H1 (cell line): ENCODE measurements around the gene IL31RA. TPM values are rescaled to one million over a fixed set of nuclear protein-coding genes. Genes with fewer than 3 reads are reported as not detected.

Source experiments
- CTCF ChIA-PET: fragments of 300-600 bp; sonication (Branson Sonifier 250); formaldehyde crosslinking; loops from one replicate; lab custom pipeline; 2021; ENCODE audit not compliant: partially characterized antibody; lab: Charles Lee
- POLR2A ChIA-PET: fragments of 300-600 bp; sonication (Branson Sonifier 250); formaldehyde crosslinking; loops from one replicate; lab custom pipeline; 2021; ENCODE audit warnings: inconsistent platforms; ENCODE audit not compliant: partially characterized antibody; lab: Charles Lee
- DNase-seq, 2 experiments: peaks; one replicate each; pipeline versions ENCODE4 v3.0.0 to v3.0.0-alpha.2; 2010 to 2022; ENCODE audit warnings: low spot score in 2 of 2, low read depth in 1 of 2, mixed read lengths in 1 of 2
- FAIRE-seq: peaks from 2 replicates; lab custom pipeline; 2011; peaks lifted over from hg19 to GRCh38; lab: Jason Lieb, UNC
- H2AFZ ChIP-seq: 2 replicates; pipeline ENCODE4 v1.8.1; 2012; ENCODE audit warnings: low read length, inconsistent platforms
- H2AK5ac ChIP-seq: 2 replicates; pipeline ENCODE4 v1.6.1; 2013; ENCODE audit warnings: low read depth, low read length
- H2BK120ac ChIP-seq: replicated peaks from 2 replicates; pipeline ENCODE3; 2013; ENCODE audit warnings: low read depth, low read length, inconsistent platforms
- H2BK12ac ChIP-seq: 2 replicates; pipeline ENCODE4 v1.6.1; 2013; ENCODE audit warnings: low read depth, low read length
- H2BK15ac ChIP-seq: 2 replicates; pipeline ENCODE4 v1.6.1; 2013; ENCODE audit warnings: low read length
- H2BK20ac ChIP-seq: 2 replicates; pipeline ENCODE4 v1.6.1; 2013; ENCODE audit warnings: low read length
- H2BK5ac ChIP-seq: 2 replicates; pipeline ENCODE4 v1.6.1; 2013; ENCODE audit warnings: low read depth, low read length
- H3K14ac ChIP-seq: 2 replicates; pipeline ENCODE4 v1.6.1; 2013; ENCODE audit warnings: inconsistent platforms; ENCODE audit not compliant: insufficient read length
- H3K18ac ChIP-seq: 2 replicates; pipeline ENCODE4 v1.6.1; 2013; ENCODE audit warnings: low read length; ENCODE audit errors: extremely low read depth
- H3K23ac ChIP-seq: 2 replicates; pipeline ENCODE4 v1.6.1; 2013; ENCODE audit warnings: inconsistent platforms; ENCODE audit not compliant: insufficient read length
- H3K23me2 ChIP-seq: 2 replicates; pipeline ENCODE4 v1.6.1; 2013; ENCODE audit warnings: low read depth, low read length
- H3K27ac ChIP-seq: 2 replicates; pipeline ENCODE4 v1.6.1; 2011; ENCODE audit warnings: low read depth, low read length, inconsistent platforms
- H3K27me3 ChIP-seq, 4 experiments: replicated peaks in 1 of 4; 1 replicate in 1 of 4; 2 replicates in 3 of 4; pipeline versions ENCODE4 v1.6.1 to v1.8.1; 2011 to 2013; ENCODE audit warnings: low read length in 3 of 4, mild to moderate bottlenecking in 3 of 4, inconsistent platforms in 2 of 4, mixed read lengths in 2 of 4, moderate library complexity in 1 of 4; ENCODE audit not compliant: control insufficient read depth in 3 of 4, insufficient read depth in 3 of 4; ENCODE audit errors: extremely low read depth in 1 of 4
- H3K36me3 ChIP-seq, 4 experiments: 2 replicates each; pipeline versions ENCODE4 v1.6.1 to v1.8.1; 2011 to 2013; ENCODE audit warnings: mild to moderate bottlenecking in 4 of 4, low read length in 3 of 4, moderate library complexity in 2 of 4, control low read depth in 1 of 4, inconsistent platforms in 1 of 4; ENCODE audit not compliant: insufficient read depth in 4 of 4, control insufficient read depth in 2 of 4
- H3K4ac ChIP-seq: replicated peaks from 2 replicates; pipeline ENCODE3; 2013; ENCODE audit warnings: low read length, low read depth, mixed read lengths, inconsistent platforms; ENCODE audit not compliant: insufficient read length
- H3K4me1 ChIP-seq, 4 experiments: replicated peaks in 1 of 4; 1 replicate in 1 of 4; 2 replicates in 3 of 4; pipeline versions ENCODE4 v1.6.1 to v1.8.1; 2011 to 2013; ENCODE audit warnings: low read length in 3 of 4, inconsistent platforms in 2 of 4, mixed read lengths in 1 of 4; ENCODE audit not compliant: insufficient read depth in 4 of 4, control insufficient read depth in 3 of 4
- H3K4me2 ChIP-seq, 2 experiments: 2 replicates each; pipeline versions ENCODE4 v1.6.1 to v1.8.1; 2011 to 2013; ENCODE audit warnings: low read depth in 2 of 2, low read length in 2 of 2, control low read depth in 1 of 2, inconsistent platforms in 1 of 2, mild to moderate bottlenecking in 1 of 2; ENCODE audit not compliant: insufficient read depth in 1 of 2
- H3K4me3 ChIP-seq, 4 experiments: fragments of 200-600, 300-600 bp in 1 of 4; sonication (generic), shearing (Covaris generic), sonication (Bioruptor Twin) in 1 of 4; 2 replicates each; pipeline versions ENCODE4 v1.5.1 to v1.8.1; 2011 to 2016; ENCODE audit warnings: low read length in 4 of 4, low read depth in 3 of 4, control low read depth in 2 of 4, inconsistent platforms in 2 of 4, mild to moderate bottlenecking in 2 of 4, mixed read lengths in 1 of 4, moderate library complexity in 1 of 4; ENCODE audit not compliant: insufficient read depth in 2 of 4; ENCODE audit errors: extremely low read depth in 1 of 4
- H3K56ac ChIP-seq: replicated peaks from 2 replicates; pipeline ENCODE3; 2013; ENCODE audit warnings: low read depth, mild to moderate bottlenecking, mixed read lengths, low read length, inconsistent platforms; ENCODE audit not compliant: insufficient read length
- H3K79me1 ChIP-seq: 2 replicates; pipeline ENCODE4 v1.6.1; 2013; ENCODE audit warnings: low read depth, low read length, control low read depth
- H3K79me2 ChIP-seq, 2 experiments: 2 replicates each; pipeline versions ENCODE4 v1.6.1 to v1.8.1; 2012 to 2013; ENCODE audit warnings: low read length in 2 of 2, mild to moderate bottlenecking in 2 of 2, inconsistent platforms in 1 of 2; ENCODE audit not compliant: insufficient read depth in 2 of 2, control insufficient read depth in 1 of 2
- H3K9ac ChIP-seq, 4 experiments: replicated peaks in 1 of 4; 1 replicate in 1 of 4; 2 replicates in 3 of 4; pipeline versions ENCODE4 v1.6.1 to v1.8.1; 2011 to 2013; ENCODE audit warnings: low read depth in 3 of 4, low read length in 3 of 4, control low read depth in 2 of 4, mild to moderate bottlenecking in 2 of 4, moderate library complexity in 2 of 4, inconsistent platforms in 1 of 4; ENCODE audit errors: extremely low read depth in 1 of 4
- H3K9me3 ChIP-seq, 2 experiments: 2 replicates each; pipeline versions ENCODE4 v1.6.1 to v1.8.1; 2012 to 2013; ENCODE audit warnings: mild to moderate bottlenecking in 2 of 2, moderate library complexity in 2 of 2, control low read depth in 1 of 2, inconsistent platforms in 1 of 2, low read depth in 1 of 2, low read length in 1 of 2, mixed read lengths in 1 of 2; ENCODE audit not compliant: insufficient read depth in 2 of 2
- H4K20me1 ChIP-seq, 2 experiments: replicated peaks in 1 of 2; 2 replicates each; pipeline versions ENCODE3 to v1.8.1; 2011 to 2013; ENCODE audit warnings: inconsistent platforms in 2 of 2, low read length in 2 of 2, mild to moderate bottlenecking in 1 of 2; ENCODE audit not compliant: insufficient read depth in 2 of 2, control insufficient read depth in 1 of 2
- H4K5ac ChIP-seq: 2 replicates; pipeline ENCODE4 v1.6.1; 2013; ENCODE audit warnings: low read length, low read depth, mixed read lengths, inconsistent platforms; ENCODE audit not compliant: insufficient read length
- H4K8ac ChIP-seq: 2 replicates; pipeline ENCODE4 v1.8.0; 2013; ENCODE audit warnings: mild to moderate bottlenecking, moderate library complexity, low read length, inconsistent platforms; ENCODE audit not compliant: insufficient read depth; ENCODE audit errors: extremely low read depth
- H4K91ac ChIP-seq: replicated peaks from 2 replicates; pipeline ENCODE3; 2013; ENCODE audit warnings: low read length, mixed read lengths, inconsistent platforms; ENCODE audit not compliant: insufficient read length
- KDM5A ChIP-seq: fragments of 200-600 bp; IDR thresholded peaks from 2 replicates; pipeline ENCODE4 v1.7.1; 2012; ENCODE audit warnings: mild to moderate bottlenecking, low read length, inconsistent platforms, mixed read lengths
- MAX ChIP-seq: IDR thresholded peaks from 2 replicates; pipeline ENCODE4 v1.6.1; 2012; ENCODE audit warnings: inconsistent platforms
- TAF1 ChIP-seq: IDR thresholded peaks from 2 replicates; pipeline ENCODE4 v1.6.1; 2011; ENCODE audit warnings: mild to moderate bottlenecking, low read depth, low read length
- WGBS, 2 experiments: shearing (Covaris generic) in 1 of 2; methylation state at CpG; one replicate each; pipeline versions ENCODE4 v1.1.6 to v1.1.7; 2013 to 2015; ENCODE audit warnings: low lambda C conversion rate in 2 of 2, mixed read lengths in 2 of 2, inconsistent platforms in 1 of 2, low coverage in 1 of 2, missing lambda C conversion rate in 1 of 2; ENCODE audit not compliant: insufficient replicate concordance in 2 of 2, insufficient coverage in 1 of 2, insufficient read length in 1 of 2; ENCODE audit errors: extremely low coverage in 1 of 2, missing lambda C conversion rate in 1 of 2; 5-methylcytosine and 5-hydroxymethylcytosine counted together
- polyA plus RNA-seq, 7 experiments: library from polyadenylated mRNA; depleted of rRNA in 3 of 7; stranded (reverse) in 5 of 7; unstranded in 2 of 7; fragments of >200 nt in 5 of 7; fragments of 200-250 nt in 2 of 7; gene quantifications; 1 replicate in 5 of 7; 2 replicates in 1 of 7; 4 replicates in 1 of 7; pipeline versions ENCODE4 v1.2.1 to v1.2.3, GENCODE V29; 2011 to 2013; ENCODE audit warnings: missing spikeins in 2 of 7, mixed read lengths in 2 of 7
- total RNA-seq: library from RNA; stranded (reverse); fragmentation: NEBNext Ultra II Directional; extraction: Animal tissue kit (Norgen Biotek cat#: 25700); gene quantifications from 2 replicates; pipeline ENCODE4 v1.2.1, GENCODE V29; 2021

IL31RA gene
- total and polyA plus RNA-seq, 2 of the 8 experiments (the other 6 are each of a cell fraction or from before 2014, with no cell fraction given) = not detected

GRCh38 chr5:55934115-55934613 is 83.0 kb downstream of the IL31RA start:
- Histone ChIP-seq H3K79me1 (no peaks in the 10 kb centered on the region), H2AFZ (no peak overlapping the region), H3K23ac (no peak overlapping the region), H3K4ac (no peak overlapping the region)
- no peak for FAIRE-seq
- TF ChIP-seq KDM5A (no peak), TAF1 (no peak), MAX (no peak)
- TF ChIP-seq, all 59 proteins: peak for 0
- Histone ChIP-seq H4K5ac (no peak overlapping the region), H2BK12ac (no peak overlapping the region), H3K18ac (no peak overlapping the region), H3K4me2 (no peak overlapping the region), H2BK5ac (no peak overlapping the region), H3K4me3 (no peak overlapping the region), H2BK15ac (no peak overlapping the region), H3K14ac (no peak overlapping the region), H4K20me1 (no peaks in the 10 kb centered on the region), H2BK120ac (no peak overlapping the region), H3K4me1 (no peaks in the 10 kb centered on the region), H3K36me3 (no peaks in the 10 kb centered on the region), H3K23me2 (no peaks in the 10 kb centered on the region), H3K56ac (no peak overlapping the region), H3K79me2 (no peaks in the 10 kb centered on the region), H3K27me3 (peaks cover 0 to 1% (median 0%) of the 10 kb centered on the region in 4 experiments; a peak in 1 of 7 replicates), H3K9ac (no peak overlapping the region), H3K9me3 (no peaks in the 10 kb centered on the region), H2AK5ac (no peak overlapping the region), H4K8ac (no peak overlapping the region), H2BK20ac (no peak overlapping the region), H4K91ac (no peak overlapping the region), H3K27ac (no peak overlapping the region)
- DNase-seq = no peak
- CTCF ChIA-PET = interaction anchor here (0.6 to 4.3 kb wide), 7 partner anchors 10 to 331 kb away, joined by 3 to 71 read pairs (median 21); no protein-coding TSS in a partner anchor
- POLR2A ChIA-PET = no interaction called here
- 88% methylated on average over 9 of the region's 9 CpGs; no CpG with 5 or more reads in 1 of the 2 experiments for WGBS, 2 experiments
